Stimulated activated naive B cell treated with anti-CD40 and anti-IgM and Interleukin-4, amounts not matched to agents 10 μg/mL and 1 μg/mL and 100 μg/mL, for 72 hours (primary cell): ENCODE data around the gene PTBP1.

Source experiments
- ATAC-seq, 2 donors: fragments of 150-1000 bp; cut with Tn5 transposase; replicated peaks; 2 replicates each; pipeline ENCODE4 v1.10.0; 2021; ENCODE audit warnings: moderate library complexity in 1 of 2
- DNase-seq: peaks from one replicate; pipeline ENCODE4 v3.0.0; 2021
- H3K27ac Mint-ChIP-seq: one replicate; pipeline ENCODE4 v1.8.0; 2022; ENCODE audit warnings: mild to moderate bottlenecking, mixed read lengths
- H3K27me3 Mint-ChIP-seq, 2 donors: one replicate each; pipeline ENCODE4 v1.8.0; 2022; ENCODE audit warnings: mixed read lengths in 2 of 2
- H3K36me3 Mint-ChIP-seq, 2 donors: one replicate each; pipeline ENCODE4 v1.8.0; 2022; ENCODE audit warnings: mixed read lengths in 2 of 2, mild to moderate bottlenecking in 1 of 2
- H3K4me1 Mint-ChIP-seq, 2 donors: one replicate each; pipeline ENCODE4 v1.8.0; 2022; ENCODE audit warnings: mixed read lengths in 2 of 2, mild to moderate bottlenecking in 1 of 2
- H3K4me3 Mint-ChIP-seq, 2 donors: one replicate each; pipeline ENCODE4 v1.8.0; 2022; ENCODE audit warnings: mild to moderate bottlenecking in 2 of 2, mixed read lengths in 2 of 2, moderate library complexity in 1 of 2
- H3K9me3 Mint-ChIP-seq, 2 donors: one replicate each; pipeline ENCODE4 v1.8.0; 2022; ENCODE audit warnings: mixed read lengths in 2 of 2, mild to moderate bottlenecking in 1 of 2

The PTBP1 gene

DNA sequence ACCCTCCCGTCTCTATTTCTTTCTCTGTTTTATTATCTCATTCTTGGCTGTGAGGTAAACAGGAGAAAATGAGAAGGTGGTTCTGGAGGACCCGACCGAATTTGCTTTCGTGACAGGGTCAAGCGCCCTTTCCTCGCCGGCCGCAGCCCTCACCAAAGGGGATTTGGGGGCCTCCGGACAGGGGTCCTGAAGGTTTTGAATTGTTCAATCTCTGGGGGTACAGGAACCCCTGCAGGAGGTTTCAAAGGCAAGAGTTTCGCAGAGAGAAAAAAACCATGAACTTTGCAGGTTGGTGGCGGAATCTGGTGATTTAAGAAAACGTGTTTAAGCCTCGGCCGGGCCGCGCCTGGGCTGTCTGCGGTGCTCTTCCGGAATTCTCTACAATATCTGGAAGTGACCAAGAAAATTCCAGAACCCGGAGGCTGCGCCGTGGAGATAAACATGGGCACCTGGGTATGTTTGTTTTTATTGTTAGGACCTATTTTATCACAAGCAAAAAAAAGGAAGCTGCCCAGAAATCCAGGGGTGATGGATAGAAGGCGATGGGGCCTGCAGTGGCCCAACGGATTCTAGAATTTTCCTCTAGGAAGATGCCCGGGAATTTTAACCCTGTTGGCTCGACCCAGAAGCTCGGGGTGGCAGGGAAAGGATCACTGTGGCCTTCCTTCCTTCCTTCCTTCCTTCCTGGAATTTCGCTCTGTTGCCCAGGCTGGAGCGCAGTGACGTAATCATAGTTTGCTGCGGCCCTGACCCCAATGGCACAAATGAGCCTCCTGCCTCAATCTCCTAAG is 14.2 kb upstream of the PTBP1 start:
- Mint-ChIP-seq H3K36me3 (no peaks in the 10 kb centered on the region), H3K4me1 (no peaks in the 10 kb centered on the region), H3K27ac (no peak overlapping the region), H3K4me3 (no peak overlapping the region), H3K9me3 (peaks cover 0 to 2% of the 10 kb centered on the region in 2 donors), H3K27me3 (peaks cover 0 to 32% of the 10 kb centered on the region in 2 donors)
- ATAC-seq: no peak
- no peak for DNase-seq

DNA sequence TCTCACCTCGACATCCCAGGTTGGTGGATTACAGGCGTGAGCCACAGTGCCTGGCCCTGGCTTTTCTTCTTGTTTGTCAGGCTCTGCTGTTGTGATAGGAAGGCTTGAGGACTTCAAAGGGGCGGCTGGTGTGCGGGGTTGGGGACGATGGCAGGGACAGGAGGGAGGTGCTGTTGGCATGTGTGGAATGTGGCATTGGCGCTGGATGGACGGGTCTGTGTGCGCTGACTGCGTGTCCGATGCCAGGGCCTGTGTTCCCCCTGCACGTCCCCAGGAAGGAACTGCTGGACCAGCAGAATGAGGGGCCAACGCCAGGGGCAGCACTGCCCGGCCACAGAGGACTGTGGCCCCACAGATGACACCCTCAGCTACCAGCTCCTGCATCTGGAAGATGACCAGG is 12.7 kb upstream of the PTBP1 start:
- Mint-ChIP-seq H3K9me3 (no peaks in the 10 kb centered on the region), H3K27me3 (peaks cover 9 to 35% of the 10 kb centered on the region in 2 donors), H3K4me3 (no peak overlapping the region), H3K36me3 (no peaks in the 10 kb centered on the region), H3K27ac (no peak overlapping the region), H3K4me1 (peaks cover 2 to 6% of the 10 kb centered on the region in 2 donors)
- no peak for ATAC-seq
- DNase-seq: no peak

DNA sequence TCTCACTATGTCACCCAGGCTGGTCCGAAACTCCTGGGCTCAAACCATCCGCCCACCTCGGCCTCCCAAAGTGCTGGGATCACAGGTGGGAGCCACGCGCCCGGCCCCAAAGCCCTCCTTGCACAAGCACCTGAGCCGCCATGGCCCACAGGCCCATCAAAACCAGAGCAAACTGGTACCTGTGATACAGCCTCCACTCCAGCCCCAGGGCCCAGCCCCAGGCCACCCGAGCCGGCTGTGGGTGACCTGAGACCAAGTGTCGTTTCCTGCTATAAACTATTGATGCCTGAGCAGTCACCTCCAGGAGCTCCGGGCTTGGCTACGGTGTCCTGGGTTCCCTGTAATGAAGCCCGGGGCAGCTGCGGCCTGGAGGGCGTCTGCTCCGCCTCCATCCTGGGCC is 9.7 kb upstream of the PTBP1 start:
- no peak for DNase-seq
- H3K27me3 Mint-ChIP-seq: peaks cover 18 to 31% of the 10 kb centered on the region in 2 donors
- no peaks in the 10 kb centered on the region for H3K9me3 Mint-ChIP-seq
- H3K36me3 Mint-ChIP-seq: no peaks in the 10 kb centered on the region
- H3K27ac Mint-ChIP-seq: no peak overlapping the region
- H3K4me1 Mint-ChIP-seq: peaks cover 2 to 6% of the 10 kb centered on the region in 2 donors
- no peak for ATAC-seq
- H3K4me3 Mint-ChIP-seq: no peak overlapping the region

DNA sequence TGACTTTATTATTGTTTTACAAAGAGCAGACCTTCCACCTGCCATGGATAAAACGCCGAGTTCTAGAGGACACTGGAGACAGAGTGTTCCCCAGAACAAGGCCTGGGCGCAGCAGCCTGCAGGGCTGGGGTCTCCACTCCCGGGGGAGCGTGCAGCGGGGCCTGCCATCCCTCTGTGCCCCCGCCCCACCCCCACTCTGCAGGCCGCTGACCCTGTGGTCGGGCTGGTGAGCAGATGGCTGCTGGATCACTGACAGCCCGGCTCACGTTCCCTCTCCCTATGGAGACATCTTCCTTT is 8.6 kb upstream of the PTBP1 start:
- ATAC-seq (no peak), DNase-seq (no peak)
- peaks cover 18 to 26% of the 10 kb centered on the region in 2 donors for H3K27me3 Mint-ChIP-seq
- no peak overlapping the region for H3K27ac Mint-ChIP-seq
- no peaks in the 10 kb centered on the region for H3K9me3 Mint-ChIP-seq
- H3K4me3 Mint-ChIP-seq: no peak overlapping the region
- H3K4me1 Mint-ChIP-seq: peaks cover 2 to 6% of the 10 kb centered on the region in 2 donors
- H3K36me3 Mint-ChIP-seq: no peaks in the 10 kb centered on the region

DNA sequence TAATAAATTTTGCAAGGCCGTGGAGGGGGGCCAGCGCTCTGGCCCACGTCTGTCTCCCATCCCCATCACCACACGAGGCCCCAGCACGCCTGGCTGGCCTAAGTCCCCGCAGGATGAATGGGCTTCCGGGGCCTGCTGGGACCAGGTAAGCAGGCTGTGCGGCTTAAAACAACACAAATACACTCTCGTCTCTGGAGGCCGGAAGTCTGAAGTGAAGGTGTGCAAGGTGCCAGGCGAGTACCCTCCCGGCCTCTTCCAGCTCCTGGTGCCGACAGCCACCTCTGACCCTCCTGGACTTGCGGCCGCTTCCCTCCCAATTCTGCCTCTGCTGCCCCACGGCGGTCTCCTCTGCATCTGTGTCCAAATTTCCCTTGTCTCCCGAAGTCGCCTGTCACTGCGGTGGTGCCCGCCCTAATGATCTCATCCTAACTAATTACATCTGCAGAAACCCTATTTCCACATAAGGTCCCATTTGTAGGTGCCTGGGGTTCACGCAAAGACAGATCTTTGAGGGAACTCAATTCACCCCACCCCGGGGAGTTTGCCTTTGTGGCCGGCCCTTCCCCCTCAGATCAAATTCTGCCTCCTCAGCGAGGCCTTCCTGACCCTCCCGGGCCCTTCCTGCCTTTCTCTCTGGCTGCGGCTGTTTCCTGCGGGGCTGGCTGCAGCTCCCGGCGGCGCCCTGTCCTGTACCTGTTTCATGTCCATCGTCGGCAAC is 8.1 kb upstream of the PTBP1 start:
- Mint-ChIP-seq H3K4me1 (peaks cover 2 to 6% of the 10 kb centered on the region in 2 donors), H3K36me3 (no peaks in the 10 kb centered on the region), H3K27ac (no peak overlapping the region), H3K27me3 (peaks cover 18 to 26% of the 10 kb centered on the region in 2 donors), H3K4me3 (no peak overlapping the region), H3K9me3 (no peaks in the 10 kb centered on the region)
- ATAC-seq (no peak), DNase-seq (no peak)

DNA sequence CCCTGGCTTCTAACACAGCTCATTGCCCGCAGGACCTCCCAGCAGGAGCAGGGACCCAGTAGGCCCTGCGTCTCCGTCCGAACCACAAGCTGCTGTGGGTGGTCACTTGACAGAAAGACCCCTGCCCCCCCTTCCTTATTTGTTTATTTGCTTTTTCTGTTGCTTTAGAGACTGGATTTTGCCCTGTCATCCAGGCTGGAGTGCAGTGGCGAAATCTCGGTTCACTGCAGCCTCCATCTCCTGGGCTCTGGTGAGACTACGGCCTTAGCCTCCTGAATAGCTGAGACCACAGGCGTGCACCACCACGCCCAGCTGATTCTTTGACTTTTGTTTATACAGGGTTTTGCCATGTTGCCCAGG is 7.6 kb upstream of the PTBP1 start:
- ATAC-seq (no peak), DNase-seq (no peak)
- H3K27me3 Mint-ChIP-seq: peaks cover 18 to 26% of the 10 kb centered on the region in 2 donors
- no peaks in the 10 kb centered on the region for H3K36me3 Mint-ChIP-seq
- H3K4me1 Mint-ChIP-seq: peaks cover 2 to 6% of the 10 kb centered on the region in 2 donors
- H3K9me3 Mint-ChIP-seq: no peaks in the 10 kb centered on the region
- H3K27ac Mint-ChIP-seq: no peak overlapping the region
- no peak overlapping the region for H3K4me3 Mint-ChIP-seq

DNA sequence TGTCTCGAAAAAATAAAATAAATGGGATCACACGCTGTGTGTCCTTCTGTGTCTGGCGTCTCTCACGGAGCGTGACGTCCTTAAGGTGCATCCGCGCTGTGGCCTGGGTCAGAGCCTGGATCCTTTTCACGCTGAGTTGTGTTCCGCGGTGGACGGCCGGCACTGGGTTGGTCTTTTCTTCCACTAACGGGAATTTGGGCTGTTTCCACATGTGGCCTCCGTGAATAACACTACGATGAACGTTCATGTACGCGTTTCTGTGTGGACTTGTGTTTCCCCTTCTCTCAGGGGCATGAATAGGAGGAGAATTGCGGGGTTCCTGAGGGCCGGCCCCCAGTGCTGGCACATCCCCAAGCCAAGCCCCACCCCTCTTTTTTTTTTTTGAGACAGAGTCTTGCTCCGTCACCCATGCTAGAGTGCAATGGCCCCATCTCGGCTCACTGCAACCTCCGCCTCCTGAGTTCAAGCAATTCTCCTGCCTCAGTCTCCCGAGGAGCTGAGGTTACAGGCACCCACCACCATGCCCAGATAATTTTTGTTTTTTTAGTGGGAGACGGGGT is 6.2 kb upstream of the PTBP1 start:
- Mint-ChIP-seq H3K36me3 (no peaks in the 10 kb centered on the region), H3K27ac (no peak overlapping the region), H3K4me3 (no peak overlapping the region), H3K9me3 (no peaks in the 10 kb centered on the region), H3K4me1 (peaks cover 2 to 6% of the 10 kb centered on the region in 2 donors), H3K27me3 (peaks cover 18 to 26% of the 10 kb centered on the region in 2 donors)
- DNase-seq: no peak
- no peak for ATAC-seq

DNA sequence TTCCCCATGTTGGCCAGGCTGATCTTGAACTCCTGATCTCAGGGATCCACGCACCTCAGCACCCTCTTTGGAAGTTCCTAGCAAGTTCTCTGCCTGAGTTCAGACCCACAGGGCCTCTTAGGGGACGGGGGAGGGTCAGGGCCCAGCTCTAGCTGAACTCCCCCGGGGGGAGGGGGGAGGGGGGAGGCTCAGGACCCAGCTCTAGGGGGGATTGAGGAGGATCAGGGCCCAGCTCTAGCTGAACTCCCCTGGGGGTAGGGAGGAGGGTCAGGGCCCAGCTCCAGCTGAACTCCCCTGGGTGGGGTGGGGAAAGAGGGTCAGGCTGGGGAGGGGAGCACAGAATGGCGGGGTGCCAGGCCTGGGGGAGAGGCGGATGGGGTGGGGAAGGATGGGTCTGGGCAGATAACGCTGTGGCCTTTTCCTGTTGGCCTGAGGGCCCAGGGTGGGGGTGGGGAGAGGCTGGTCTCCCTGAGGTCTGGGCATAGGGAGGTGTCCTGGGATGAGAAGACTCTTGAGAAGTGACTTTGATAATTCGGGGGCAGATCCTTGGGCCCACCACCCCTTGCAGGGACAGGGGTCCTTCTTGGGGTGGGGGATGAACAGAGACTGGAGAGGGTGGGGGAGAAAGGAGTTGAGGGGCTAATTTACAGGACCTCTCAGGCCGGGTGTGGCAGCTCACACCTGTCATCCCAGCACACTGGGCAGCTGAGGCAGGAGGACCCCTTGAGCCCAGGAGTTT is 5.5 kb upstream of the PTBP1 start:
- DNase-seq: no peak
- H3K27ac Mint-ChIP-seq: no peak overlapping the region
- H3K4me1 Mint-ChIP-seq: peaks cover 4 to 9% of the 10 kb centered on the region in 2 donors
- H3K9me3 Mint-ChIP-seq: no peaks in the 10 kb centered on the region
- peaks cover 18 to 26% of the 10 kb centered on the region in 2 donors for H3K27me3 Mint-ChIP-seq
- no peak overlapping the region for H3K4me3 Mint-ChIP-seq
- ATAC-seq: no peak
- H3K36me3 Mint-ChIP-seq: no peaks in the 10 kb centered on the region

DNA sequence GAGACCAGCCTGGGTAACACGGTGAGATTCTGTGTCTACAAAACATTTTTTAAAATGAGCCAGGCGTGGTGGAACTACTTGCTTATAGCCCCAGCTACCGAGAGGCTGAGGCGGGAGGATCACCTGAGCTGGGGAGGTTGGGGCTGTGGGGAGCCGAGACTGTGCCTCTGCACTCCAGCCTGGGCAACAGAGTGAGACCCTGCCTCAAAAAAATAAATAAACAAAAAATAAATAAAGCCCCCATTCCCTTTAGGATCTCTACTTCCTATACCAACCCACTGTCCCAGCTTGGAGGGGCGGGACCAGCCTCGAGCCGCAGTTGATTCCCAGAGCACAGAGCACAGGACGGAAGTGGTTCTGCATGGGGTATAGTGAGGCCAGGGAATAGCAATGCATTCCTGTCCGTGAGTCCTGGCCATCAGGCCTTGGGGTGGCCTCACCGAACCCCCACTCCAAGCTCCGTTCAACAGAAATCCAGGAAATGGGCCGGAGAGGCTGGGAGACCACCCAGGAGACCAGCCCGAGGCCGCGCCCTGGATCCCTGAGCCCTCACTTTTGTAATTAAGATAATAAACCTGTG is 4.9 kb upstream of the PTBP1 start:
- no peak for DNase-seq
- H3K4me1 Mint-ChIP-seq: peaks cover 6 to 10% of the 10 kb centered on the region in 2 donors
- no peaks in the 10 kb centered on the region for H3K36me3 Mint-ChIP-seq
- no peak overlapping the region for H3K27ac Mint-ChIP-seq
- peaks cover 18 to 26% of the 10 kb centered on the region in 2 donors for H3K27me3 Mint-ChIP-seq
- H3K9me3 Mint-ChIP-seq: no peaks in the 10 kb centered on the region
- ATAC-seq: no peak
- no peak overlapping the region for H3K4me3 Mint-ChIP-seq

DNA sequence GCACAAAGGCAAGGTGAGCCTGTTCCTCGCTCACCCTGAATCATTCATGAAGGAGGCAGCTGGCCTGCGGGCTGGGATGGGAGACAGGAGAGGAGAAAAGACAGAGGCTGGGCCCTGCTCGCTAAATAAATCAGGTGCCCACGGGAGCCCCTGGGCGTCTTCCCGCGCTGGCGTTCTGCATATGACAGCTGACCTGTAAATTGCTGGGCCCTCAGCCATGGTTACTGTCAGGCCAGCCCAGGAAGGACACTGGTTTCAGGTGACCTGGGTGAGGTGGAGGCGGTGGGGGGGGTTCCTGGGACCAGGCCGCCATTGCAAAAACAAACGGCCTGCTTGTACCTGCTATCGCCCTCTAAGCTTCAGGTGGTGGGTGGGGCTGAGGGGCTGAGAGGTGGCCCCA is 3.4 kb upstream of the PTBP1 start:
- peaks cover 16 to 22% of the 10 kb centered on the region in 2 donors for H3K27me3 Mint-ChIP-seq
- H3K36me3 Mint-ChIP-seq: peaks cover 3 to 4% of the 10 kb centered on the region in 2 donors
- no peaks in the 10 kb centered on the region for H3K9me3 Mint-ChIP-seq
- H3K27ac Mint-ChIP-seq: no peak overlapping the region
- H3K4me1 Mint-ChIP-seq: peaks cover 7 to 16% of the 10 kb centered on the region in 2 donors
- no peak for DNase-seq
- no peak overlapping the region for H3K4me3 Mint-ChIP-seq
- no peak for ATAC-seq

DNA sequence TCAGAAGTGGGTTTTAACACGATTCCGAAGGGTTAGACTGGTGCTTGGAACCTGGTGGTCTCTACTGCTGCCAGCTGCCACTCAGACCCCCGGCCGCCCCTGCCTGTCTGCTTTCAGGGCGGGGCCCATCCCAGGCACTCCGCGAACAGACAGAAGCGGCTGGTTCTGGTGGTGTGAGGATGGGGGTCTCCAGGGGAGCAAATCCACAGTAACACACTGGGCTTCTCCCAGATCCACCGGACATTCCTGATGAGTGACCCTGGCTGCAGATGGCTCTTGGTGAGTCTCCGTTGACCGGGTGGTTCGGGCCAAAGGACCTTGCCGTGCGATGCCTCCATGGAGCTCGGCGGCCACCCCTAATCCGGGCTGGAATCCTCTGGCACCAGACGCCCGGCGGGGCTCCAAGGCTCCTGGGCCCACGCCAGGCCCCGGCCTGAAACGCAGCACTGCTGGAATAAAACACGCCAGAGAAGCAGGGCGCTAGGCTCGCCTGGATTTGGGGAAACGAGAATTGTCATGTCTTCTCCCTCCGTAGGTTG is 2.1 kb upstream of the PTBP1 start:
- ATAC-seq (no peak), DNase-seq (no peak)
- peaks cover 3 to 9% of the 10 kb centered on the region in 2 donors for H3K27me3 Mint-ChIP-seq
- H3K36me3 Mint-ChIP-seq: peaks cover 16 to 17% of the 10 kb centered on the region in 2 donors
- no peaks in the 10 kb centered on the region for H3K9me3 Mint-ChIP-seq
- no peak overlapping the region for H3K27ac Mint-ChIP-seq
- H3K4me3 Mint-ChIP-seq: no peak overlapping the region
- peaks cover 12 to 23% of the 10 kb centered on the region in 2 donors for H3K4me1 Mint-ChIP-seq

DNA sequence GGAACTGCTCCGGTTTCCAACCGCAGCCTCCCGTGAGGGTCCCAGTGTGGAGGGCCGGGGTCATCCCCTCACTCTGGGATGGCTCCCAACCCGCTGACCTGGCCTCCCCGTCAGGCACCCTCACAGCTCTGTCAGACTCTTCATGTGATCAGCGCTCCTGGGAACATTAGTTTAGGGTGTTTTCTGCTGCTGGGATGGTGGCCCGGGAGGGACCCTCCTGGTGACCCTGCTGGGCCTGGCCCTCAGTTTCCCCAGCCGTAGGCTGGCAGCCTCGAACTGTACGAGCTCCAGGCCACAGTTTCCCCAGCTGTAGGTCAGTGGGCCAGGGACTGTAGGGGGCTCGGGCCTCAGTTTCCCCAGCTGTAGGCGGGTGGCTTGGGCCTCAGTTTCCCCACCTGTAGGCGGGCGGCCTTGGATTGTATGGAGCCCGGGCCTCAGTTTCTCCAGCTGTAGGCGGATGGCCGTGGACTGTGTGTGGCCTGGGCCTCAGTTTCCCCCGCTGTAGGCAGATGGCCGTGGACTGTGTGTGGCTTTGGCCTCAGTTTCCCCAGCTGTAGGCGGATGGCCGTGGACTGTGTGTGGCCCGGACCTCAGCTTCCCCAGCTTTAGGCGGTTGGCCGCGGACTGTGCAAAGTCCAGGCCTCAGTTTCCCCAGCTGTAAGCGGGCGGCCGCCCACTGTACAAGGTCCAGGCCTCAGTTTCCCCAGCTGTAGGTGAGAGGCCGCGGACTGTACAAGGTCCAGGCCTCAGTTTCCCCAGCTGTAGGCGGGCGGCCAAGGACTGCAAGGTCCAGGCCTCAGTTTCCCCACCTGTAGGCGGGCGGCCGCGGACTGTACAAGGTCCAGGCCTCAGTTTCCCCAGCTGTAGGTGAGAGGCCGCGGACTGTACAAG is 1.3 kb upstream of the PTBP1 start:
- H3K4me3 Mint-ChIP-seq: peak overlapping the region; percentile 39 to 98
- no peak for DNase-seq

More for the DNA sequence above, 1.3 kb upstream of the PTBP1 start:
- peak overlapping the region; percentile 42 for H3K27ac Mint-ChIP-seq
- ATAC-seq: no peak
- H3K4me1 Mint-ChIP-seq: peaks cover 18 to 30% of the 10 kb centered on the region in 2 donors
- H3K9me3 Mint-ChIP-seq: no peaks in the 10 kb centered on the region
- H3K36me3 Mint-ChIP-seq: peaks cover 22% of the 10 kb centered on the region in 2 donors
- peaks cover under 1 to 3% of the 10 kb centered on the region in 2 donors for H3K27me3 Mint-ChIP-seq
